ENCODE measurements around the gene VCAN.

DNA sequence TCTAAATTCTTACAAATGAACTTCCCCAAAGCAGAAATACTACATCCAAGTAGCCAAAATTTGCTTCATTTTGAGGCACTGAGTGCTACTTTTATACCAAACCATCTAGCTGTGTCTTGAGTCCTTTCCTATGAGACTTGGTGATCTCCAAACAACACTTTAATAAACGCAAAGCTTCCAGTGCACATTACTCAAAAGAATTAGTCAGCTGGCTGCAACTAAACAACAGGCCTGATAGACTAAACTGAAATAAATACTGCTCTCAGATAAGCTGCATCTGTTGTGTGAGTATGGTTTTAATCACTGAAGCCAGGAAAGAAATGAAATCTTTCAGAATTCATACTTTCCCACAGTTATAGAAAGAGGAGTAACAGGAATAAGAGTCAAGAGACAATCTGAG is 80.3 kb downstream of the VCAN start:
- TF ChIP-seq, protein P1, sequence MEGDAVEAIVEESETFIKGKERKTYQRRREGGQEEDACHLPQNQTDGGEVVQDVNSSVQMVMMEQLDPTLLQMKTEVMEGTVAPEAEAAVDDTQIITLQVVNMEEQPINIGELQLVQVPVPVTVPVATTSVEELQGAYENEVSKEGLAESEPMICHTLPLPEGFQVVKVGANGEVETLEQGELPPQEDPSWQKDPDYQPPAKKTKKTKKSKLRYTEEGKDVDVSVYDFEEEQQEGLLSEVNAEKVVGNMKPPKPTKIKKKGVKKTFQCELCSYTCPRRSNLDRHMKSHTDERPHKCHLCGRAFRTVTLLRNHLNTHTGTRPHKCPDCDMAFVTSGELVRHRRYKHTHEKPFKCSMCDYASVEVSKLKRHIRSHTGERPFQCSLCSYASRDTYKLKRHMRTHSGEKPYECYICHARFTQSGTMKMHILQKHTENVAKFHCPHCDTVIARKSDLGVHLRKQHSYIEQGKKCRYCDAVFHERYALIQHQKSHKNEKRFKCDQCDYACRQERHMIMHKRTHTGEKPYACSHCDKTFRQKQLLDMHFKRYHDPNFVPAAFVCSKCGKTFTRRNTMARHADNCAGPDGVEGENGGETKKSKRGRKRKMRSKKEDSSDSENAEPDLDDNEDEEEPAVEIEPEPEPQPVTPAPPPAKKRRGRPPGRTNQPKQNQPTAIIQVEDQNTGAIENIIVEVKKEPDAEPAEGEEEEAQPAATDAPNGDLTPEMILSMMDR (IDR thresholded peaks at IDR 0.05), result no peak
- TF ChIP-seq POLR2AphosphoS5 (IDR thresholded peaks at IDR 0.05; ENCODE audit: low read depth, low read length), result no peak
